HepG2 (cell line): ENCODE data around the gene MYLK3. TPM values are rescaled to one million over a fixed set of nuclear protein-coding genes. Genes with fewer than 3 reads are reported as not detected.

Experiments used
- ATAC-seq: fragments of 200-7000 bp; cut with Tn5 transposase; 3 replicates; pipeline ENCODE4 v1.9.1; 2020; ENCODE audit warnings: mild to moderate bottlenecking, moderate library complexity
- BruUV-seq: library from RNA; stranded (reverse); fragments of 400-500 nt; replicated peaks from 2 replicates; lab custom pipeline; 2021; lab: Mats Ljungman, UMichigan
- CTCF ChIA-PET: fragments of 300-600 bp; formaldehyde crosslinking; extraction: SDS; loops from one replicate; lab custom pipeline; 2021; ENCODE audit warnings: low total read pairs, inconsistent platforms, low intra/inter-chr PET ratio; lab: Yijun Ruan, JAX
- POLR2A ChIA-PET: fragments of 350-600 bp; sonication (Branson Sonifier 250); formaldehyde crosslinking; loops from one replicate; lab custom pipeline; 2020; ENCODE audit warnings: antibody characterized with exemption, inconsistent platforms; lab: Yijun Ruan, JAX
- DNase-seq: peaks from one replicate; pipeline ENCODE4 v3.0.0-alpha.2; 2015; ENCODE audit warnings: low spot score
- FAIRE-seq: peaks from 3 replicates; lab custom pipeline; 2011; peaks lifted over from hg19 to GRCh38; lab: Jason Lieb, UNC
- H2AFZ ChIP-seq: one replicate; pipeline ENCODE4 v1.6.1; 2011; ENCODE audit warnings: low read length, inconsistent platforms
- H3K27ac ChIP-seq: fragments of 300-600 bp; 3 replicates; pipeline ENCODE4 v1.8.0; 2011; ENCODE audit warnings: mixed run types, mild to moderate bottlenecking, mixed read lengths, low read length, inconsistent platforms; ENCODE audit not compliant: insufficient read depth; ENCODE audit errors: extremely low read length
- H3K27me3 ChIP-seq, 2 experiments: fragments of 200-600 bp in 1 of 2; 2 replicates in 1 of 2; 3 replicates in 1 of 2; pipeline versions ENCODE4 v1.6.0 to v1.8.0; 2011; ENCODE audit warnings: low read length in 2 of 2, mild to moderate bottlenecking in 2 of 2, moderate library complexity in 2 of 2, inconsistent platforms in 1 of 2; ENCODE audit not compliant: insufficient read depth in 2 of 2, control insufficient read depth in 1 of 2
- H3K36me3 ChIP-seq, 2 experiments: fragments of 200-600 bp in 1 of 2; replicated peaks in 1 of 2; 2 replicates in 1 of 2; 3 replicates in 1 of 2; pipeline versions ENCODE4 v1.5.1 to v1.8.0; 2011; ENCODE audit warnings: low read length in 2 of 2, inconsistent platforms in 1 of 2; ENCODE audit not compliant: insufficient read depth in 2 of 2, control insufficient read depth in 1 of 2
- H3K4me1 ChIP-seq: 2 replicates; pipeline ENCODE4 v1.5.1; 2012; ENCODE audit warnings: low read length, inconsistent platforms; ENCODE audit not compliant: insufficient read depth
- H3K4me2 ChIP-seq: 2 replicates; pipeline ENCODE4 v1.6.0; 2011; ENCODE audit warnings: low read depth, low read length, inconsistent platforms
- H3K4me3 ChIP-seq, 3 experiments: fragments of 200-600 bp in 1 of 3; sonication (generic), shearing (Covaris generic) in 1 of 3; replicated peaks in 1 of 3; 2 replicates each; pipeline ENCODE4 v1.5.1; 2011 to 2016; ENCODE audit warnings: low read length in 3 of 3, inconsistent platforms in 2 of 3, low read depth in 2 of 3, mild to moderate bottlenecking in 2 of 3, control low read depth in 1 of 3, mixed read lengths in 1 of 3; ENCODE audit not compliant: insufficient read depth in 1 of 3
- H3K79me2 ChIP-seq: one replicate; pipeline ENCODE4 v1.6.1; 2011; ENCODE audit warnings: low read length, inconsistent platforms; ENCODE audit not compliant: insufficient read depth
- H3K9ac ChIP-seq: 2 replicates; pipeline ENCODE4 v1.6.0; 2011; ENCODE audit warnings: mild to moderate bottlenecking, low read depth, low read length, inconsistent platforms; ENCODE audit not compliant: insufficient read depth
- H3K9me3 ChIP-seq: 2 replicates; pipeline ENCODE4 v1.5.1; 2012; ENCODE audit warnings: mild to moderate bottlenecking, low read length
- H4K20me1 ChIP-seq: 2 replicates; pipeline ENCODE4 v1.6.0; 2011; ENCODE audit warnings: inconsistent platforms, mild to moderate bottlenecking, low read length, moderate library complexity; ENCODE audit not compliant: insufficient read depth
- ARNT ChIP-seq: fragments of 450-650 bp; IDR thresholded peaks from 2 replicates; pipeline ENCODE4 v1.6.1; 2017
- MAFK ChIP-seq, 2 experiments: IDR thresholded peaks in 1 of 2; conservative IDR thresholded peaks in 1 of 2; 2 replicates each; pipeline ENCODE4 v1.6.1; 2011; ENCODE audit warnings: improper control_type of control experiment in 2 of 2, low read length in 2 of 2
- TBX2 ChIP-seq: sonication (generic); formaldehyde crosslinking; IDR thresholded peaks from 2 replicates; pipeline ENCODE4 v1.5.0; 2020; ENCODE audit warnings: missing genetic modification reagents, mild to moderate bottlenecking, borderline replicate concordance
- ZBTB38 ChIP-seq: sonication (generic); formaldehyde crosslinking; IDR thresholded peaks from 2 replicates; pipeline ENCODE4 v1.5.1; 2020; ENCODE audit warnings: mild to moderate bottlenecking, missing genetic modification reagents
- ZNF292 ChIP-seq: sonication (generic); formaldehyde crosslinking; IDR thresholded peaks from 2 replicates; pipeline ENCODE4 v1.8.1; 2022; ENCODE audit warnings: mild to moderate bottlenecking, low read depth, missing genetic modification reagents, borderline replicate concordance
- ZNF614 ChIP-seq: IDR thresholded peaks from 2 replicates; pipeline ENCODE4 v1.6.1; 2018; ENCODE audit warnings: missing biosample characterization, missing genetic modification reagents, inconsistent platforms, borderline replicate concordance
- WGBS: methylation state at CpG from one replicate; pipeline ENCODE4 v1.1.6; 2017; ENCODE audit warnings: low lambda C conversion rate; 5-methylcytosine and 5-hydroxymethylcytosine counted together
- in situ Hi-C: cut with HindIII; loops from 2 replicates; pipeline ENCODE4 v1.10.0; 2017; ENCODE audit warnings: low pct_unique_long_range_greater_than_20kb; ENCODE audit not compliant: extremely low pct_ligation_motif_present
- intact Hi-C: fragments of 100-400 bp; cut with micrococcal nuclease; formaldehyde crosslinking; loops from one replicate; pipeline ENCODE4 v1.10.0; 2022; ENCODE audit not compliant: unreplicated experiment
- polyA plus RNA-seq, 8 experiments: library from polyadenylated mRNA; depleted of rRNA in 3 of 8; stranded (reverse) in 7 of 8; unstranded in 1 of 8; fragments of >200 nt; fragmentation: Illumina TruSeq in 4 of 8; extraction: Trizol in 4 of 8; gene quantifications; 2 replicates each; pipeline versions ENCODE4 v1.2.1 to v1.2.3, GENCODE V29; 2011 to 2016; ENCODE audit warnings: low read depth in 4 of 8, missing spikeins in 1 of 8, mixed read lengths in 1 of 8; ENCODE audit not compliant: insufficient read depth in 1 of 8
- total RNA-seq, 5 experiments: library from RNA; depleted of rRNA; stranded (reverse); fragments of >200 nt; fragmentation: Illumina TruSeq; extraction: Trizol; gene quantifications; 2 replicates each; pipeline ENCODE4 v1.2.3, GENCODE V29; 2016; ENCODE audit warnings: low read depth in 1 of 5

The MYLK3 gene
- total and polyA plus RNA-seq, 2 of the 13 experiments (the other 11 are each of a cell fraction or from before 2014, with no cell fraction given) = 0.04 to 0.18 TPM

GRCh38 chr16:46718214-46718613 is 29.9 kb downstream of the MYLK3 start:
- ChIA-PET POLR2A (no interaction called here), CTCF (no interaction called here)
- Histone ChIP-seq H4K20me1 (no peaks in the 10 kb centered on the region), H3K27ac (no peak overlapping the region), H3K4me1 (no peaks in the 10 kb centered on the region), H3K79me2 (no peaks in the 10 kb centered on the region), H3K4me3 (no peak overlapping the region), H2AFZ (no peak overlapping the region), H3K36me3 (no peaks in the 10 kb centered on the region), H3K9me3 (no peaks in the 10 kb centered on the region), H3K27me3 (0 out of 5 replicates have a peak, but pooled peaks cover 0 to 3% of the 10 kb centered on the region in 2 experiments), H3K9ac (no peak overlapping the region), H3K4me2 (no peak overlapping the region)
- FAIRE-seq (no peak), ATAC-seq (peak; percentile 42; the same call in 2 of the 3 replicates), DNase-seq (no peak)
- intact Hi-C loops (no loop called here), in situ Hi-C loops (no loop called here)
- BruUV-seq = no TSS peak
- WGBS = 65% methylated on average over 8 of the region's 8 CpGs
- no peak for TF ChIP-seq ZNF292
- peak; percentile 37; the same call in 1 of the 2 replicates for TF ChIP-seq ZBTB38 (CRISPR knock-in tag)

- Histone ChIP-seq H3K9me3 (no peaks in the 10 kb centered on the region), H3K27ac (no peak overlapping the region), H3K4me1 (no peaks in the 10 kb centered on the region), H3K79me2 (no peaks in the 10 kb centered on the region), H3K36me3 (no peaks in the 10 kb centered on the region), H3K4me2 (no peak overlapping the region), H3K27me3 (peaks cover 0 to 4% of the 10 kb centered on the region in 2 experiments; a peak in 1 of 5 replicates), H3K9ac (no peak overlapping the region), H4K20me1 (no peaks in the 10 kb centered on the region), H2AFZ (no peak overlapping the region), H3K4me3 (no peak overlapping the region)
- no TSS peak for BruUV-seq
- CTCF ChIA-PET = no interaction called here
- ATAC-seq (no peak), DNase-seq (no peak), FAIRE-seq (no peak)
- POLR2A ChIA-PET = no interaction called here
- TF ChIP-seq TBX2 (no peak), ZNF614 (CRISPR knock-in tag) (no peak), ARNT (no peak), MAFK (conservative IDR thresholded peaks at IDR 0.05 in 1 of 2, IDR thresholded peaks at IDR 0.05 in 1 of 2; ENCODE audit: low read length in 2 of 2) (no peak)
- intact Hi-C loops = no loop called here
- WGBS = 14% methylated on average over 2 of the region's 2 CpGs
- in situ Hi-C loops = no loop called here
These were observed 30.5 kb downstream of the MYLK3 start for GRCh38 chr16:46717692-46718091.
